D721Med (cell line): Measurements from ENCODE around the gene PHACTR1.

Experiments used
- DNase-seq: peaks from one replicate; pipeline ENCODE4 v3.0.0; 2011; ENCODE audit warnings: low spot score; ENCODE audit not compliant: insufficient read length
- FAIRE-seq: peaks from 2 replicates; lab custom pipeline; 2011; peaks lifted over from hg19 to GRCh38; lab: Jason Lieb, UNC
- CTCF ChIP-seq: IDR thresholded peaks from 2 replicates; pipeline ENCODE4 v1.5.1; 2012; ENCODE audit warnings: mild to moderate bottlenecking, control low read depth; ENCODE audit not compliant: insufficient read depth; ENCODE audit errors: missing control alignments

Gene PHACTR1

GRCh38 chr6:12826584-12826983, 110.0 kb downstream of the PHACTR1 start:
- FAIRE-seq, result no peak
- TF ChIP-seq CTCF, result no peak

GRCh38 chr6:12827921-12828320, 111.4 kb downstream of the PHACTR1 start:
- no peak for TF ChIP-seq CTCF
- no peak for DNase-seq
- FAIRE-seq, result no peak

More at GRCh38 chr6:12826584-12826983, 110.0 kb downstream of the PHACTR1 start:
- no peak for DNase-seq

- FAIRE-seq (no peak), DNase-seq (no peak)
- TF ChIP-seq CTCF, result no peak
Measured at GRCh38 chr6:12832226-12832735, 115.7 kb downstream of the PHACTR1 start.

- FAIRE-seq (no peak), DNase-seq (no peak)
- no peak for TF ChIP-seq CTCF
Measured at GRCh38 chr6:12836009-12836408, 119.4 kb downstream of the PHACTR1 start.

GRCh38 chr6:12841619-12842018, 125.1 kb downstream of the PHACTR1 start:
- DNase-seq, result no peak
- no peak for TF ChIP-seq CTCF
- FAIRE-seq, result no peak

GRCh38 chr6:12842114-12842513, 125.5 kb downstream of the PHACTR1 start:
- no peak for TF ChIP-seq CTCF
- FAIRE-seq (no peak), DNase-seq (no peak)

GRCh38 chr6:12842658-12843057, 126.1 kb downstream of the PHACTR1 start:
- DNase-seq (no peak), FAIRE-seq (no peak)
- no peak for TF ChIP-seq CTCF
